ENCODE measurements around the gene IGFBP3. TPM values are rescaled to one million over a fixed set of nuclear protein-coding genes. Genes with fewer than 3 reads are reported as not detected.
A peak's percentile ranks its signal among the peaks of the same experiment; 100 is the strongest.
"Not testable (repeated sequence)": the region's sequence is repeated elsewhere in the genome, so short reads cannot be mapped to it uniquely, and the experiment has no call there.

The IGFBP3 gene
- 803 TPM for polyA plus RNA-seq (2013, experiment 1 of 2; ENCODE audit: insufficient read length)
- polyA plus RNA-seq (2013, experiment 2 of 2; ENCODE audit: insufficient read length), result 950 TPM

- peak; percentile 74 for DNase-seq
Measured at GRCh38 chr7:45920502-45921380, at the start of gene IGFBP3. Gene IGFBP3, minus strand, starts transcription at chr7:45921272. Its CDS starts 132 bp downstream, at chr7:45921140.

GRCh38 chr7:45970454-45970853 is 49.4 kb upstream of the IGFBP3 start:
- peak; percentile 34 for DNase-seq

- DNase-seq, result no peak
Measured at GRCh38 chr7:45969940-45970339, 48.9 kb upstream of the IGFBP3 start.

- DNase-seq, result no peak
Measured at GRCh38 chr7:45968856-45969541, 47.9 kb upstream of the IGFBP3 start.

- no peak for DNase-seq
Measured at GRCh38 chr7:45968312-45968711, 47.2 kb upstream of the IGFBP3 start.

DNA sequence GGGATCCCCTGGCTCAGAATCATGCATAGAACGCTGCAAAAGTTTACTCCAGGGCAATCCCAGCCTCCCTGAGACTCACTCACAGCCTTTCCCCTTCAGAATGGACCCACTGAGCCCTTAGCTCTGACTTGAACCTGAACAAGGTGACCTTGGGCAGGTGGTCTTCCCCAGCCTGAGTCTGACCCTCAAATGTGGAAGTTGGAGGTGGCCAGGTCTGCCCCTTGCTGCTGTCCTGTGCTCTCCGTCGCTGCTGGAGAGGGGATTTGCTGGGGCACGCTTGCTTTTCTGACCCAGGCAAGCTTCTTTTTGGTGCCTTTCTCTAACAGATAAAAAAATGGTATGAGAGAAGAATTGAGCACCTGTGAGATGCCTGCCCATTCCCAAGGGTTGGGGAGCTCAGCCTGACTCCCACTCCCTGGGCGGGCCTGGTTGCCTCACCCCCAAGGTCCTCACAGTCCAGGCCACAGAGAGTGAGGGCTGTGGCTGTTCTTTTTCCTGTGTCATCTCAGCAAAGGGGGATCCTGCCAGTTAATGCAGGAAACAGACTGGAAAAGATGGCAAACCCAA is 46.6 kb upstream of the IGFBP3 start:
- DNase-seq, result no peak

DNA sequence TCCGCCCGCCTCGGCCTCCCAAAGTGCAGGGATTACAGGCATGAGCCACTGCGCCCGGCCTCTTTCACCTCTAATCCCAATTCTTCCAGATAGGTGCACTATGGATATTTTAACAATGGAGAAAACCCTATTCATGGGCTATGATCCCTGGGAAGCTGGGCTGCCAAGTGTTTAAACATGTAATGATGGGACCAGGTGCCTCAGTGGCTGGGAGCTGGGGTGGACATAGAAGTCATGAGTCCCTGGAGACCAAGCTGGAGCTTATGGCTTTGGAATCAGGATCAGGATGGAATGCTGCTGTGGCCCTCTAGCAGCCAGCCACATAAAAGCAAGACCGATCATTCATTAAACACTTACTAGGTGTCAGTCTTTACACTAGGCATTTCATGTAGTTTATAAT is 41.8 kb upstream of the IGFBP3 start:
- DNase-seq, result no peak

DNA sequence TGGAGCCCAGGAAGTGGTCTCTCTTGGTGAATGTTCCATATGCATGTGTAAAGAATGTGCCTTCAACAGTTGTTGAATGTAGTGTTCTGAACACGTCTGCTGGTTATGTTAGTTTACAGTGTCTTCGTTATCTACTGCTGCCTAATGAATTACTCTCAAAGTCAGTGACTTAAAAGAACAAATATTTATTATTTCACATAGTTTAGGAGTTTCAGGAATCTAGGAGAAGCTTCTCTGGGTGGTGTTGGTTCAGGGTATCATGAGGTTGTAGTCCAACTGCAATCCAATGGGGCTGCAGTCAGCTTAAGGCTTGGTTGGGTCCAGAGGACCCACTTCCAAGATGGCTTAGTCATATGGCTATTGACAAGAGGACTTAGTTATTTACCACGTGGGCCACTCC is 36.6 kb upstream of the IGFBP3 start:
- DNase-seq, result no peak

GRCh38 chr7:45955286-45955685 is 34.2 kb upstream of the IGFBP3 start:
- DNase-seq, result peak; percentile 22

DNA sequence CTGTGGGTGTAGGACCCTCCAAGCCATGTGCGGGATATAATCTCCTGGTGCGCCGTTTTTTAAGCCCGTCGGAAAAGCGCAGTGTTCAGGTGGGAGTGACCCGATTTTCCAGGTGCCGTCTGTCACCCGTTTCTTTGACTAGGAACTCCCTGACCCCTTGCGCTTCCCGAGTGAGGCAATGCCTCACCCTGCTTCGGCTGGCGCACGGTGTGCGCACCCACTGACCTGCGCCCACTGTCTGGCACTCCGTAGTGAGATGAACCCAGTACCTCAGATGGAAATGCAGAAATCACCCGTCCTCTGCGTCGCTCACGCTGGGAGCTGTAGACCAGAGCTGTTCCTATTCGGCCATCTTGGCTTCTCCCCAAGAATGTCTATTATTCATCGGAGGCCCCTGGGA is 32.0 kb upstream of the IGFBP3 start:
- not testable (repeated sequence) for DNase-seq

DNA sequence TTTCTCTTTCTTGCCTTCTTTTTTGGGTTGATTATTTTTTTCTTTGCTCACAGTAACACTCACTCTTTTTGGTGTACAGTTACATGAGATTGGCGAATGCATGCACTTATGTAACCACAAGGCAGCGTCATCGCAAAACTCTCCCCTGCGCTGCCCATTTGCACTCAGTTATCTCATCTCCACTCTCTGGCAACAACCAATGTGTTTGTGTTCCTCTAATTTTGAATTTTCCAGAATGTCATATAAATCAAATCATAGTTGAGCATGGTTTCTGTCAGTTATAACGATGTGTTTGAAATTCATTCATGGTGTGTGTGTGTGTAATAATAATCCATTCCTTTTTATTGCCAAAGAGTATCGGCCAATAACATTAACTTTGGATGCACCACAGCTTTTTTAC is 23.0 kb upstream of the IGFBP3 start:
- no peak for DNase-seq

GRCh38 chr7:45940939-45941338 is 19.9 kb upstream of the IGFBP3 start:
- DNase-seq, result no peak

GRCh38 chr7:45940237-45940781 is 19.2 kb upstream of the IGFBP3 start:
- not testable (repeated sequence) for DNase-seq

DNA sequence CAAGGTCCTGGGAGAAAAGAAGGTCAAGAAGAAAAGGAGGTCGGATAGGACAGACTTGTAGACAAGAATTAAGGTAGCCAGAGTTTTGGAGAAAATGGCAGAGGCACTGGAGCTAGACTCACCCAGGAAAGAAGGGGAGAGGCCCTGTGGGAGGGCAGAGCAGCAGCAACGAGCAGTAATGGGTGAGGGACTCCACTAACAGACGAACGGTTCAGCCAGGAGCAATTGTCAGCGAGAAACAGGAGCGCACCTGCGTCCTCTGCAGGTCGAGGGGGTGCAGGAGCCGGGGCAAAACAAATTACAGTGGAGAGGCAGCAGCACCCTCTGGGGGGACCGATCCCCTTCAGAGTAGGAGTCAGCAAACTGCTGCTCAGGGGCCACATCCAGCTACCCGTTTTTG is 18.5 kb upstream of the IGFBP3 start:
- no peak for DNase-seq

DNA sequence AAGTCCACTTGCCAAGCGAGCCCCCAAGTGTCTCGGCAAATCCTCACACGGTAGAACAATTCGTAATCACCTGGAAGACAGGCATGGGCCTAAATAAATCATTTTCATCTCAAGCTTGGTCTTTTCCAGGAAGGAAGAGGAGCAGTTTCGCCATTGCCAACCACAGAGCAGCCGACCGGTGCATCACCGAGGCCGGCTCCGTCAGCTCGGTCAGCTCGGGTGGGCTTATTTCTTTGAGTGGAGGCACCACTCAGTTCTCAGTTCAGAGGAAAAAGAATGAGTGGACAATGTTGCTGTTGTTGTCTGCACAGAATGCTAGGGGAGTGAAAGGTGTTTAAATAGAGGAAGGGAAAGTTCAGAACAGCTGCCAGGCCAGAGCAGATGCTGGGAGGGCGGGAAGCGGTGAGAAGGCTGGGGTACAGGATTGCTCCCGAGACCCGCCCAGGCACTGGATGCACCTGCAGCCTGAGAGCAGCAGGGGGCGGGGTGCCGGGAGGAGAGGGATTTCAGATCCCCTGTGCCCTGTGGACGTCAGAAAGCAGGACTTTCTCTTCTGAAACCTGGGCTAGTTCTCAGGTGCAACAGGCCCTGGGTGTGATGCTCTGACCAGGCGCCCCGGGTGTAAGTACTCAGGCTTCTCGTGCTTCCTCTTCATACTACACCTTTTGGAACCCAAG is 17.7 kb upstream of the IGFBP3 start:
- no peak for DNase-seq

- DNase-seq, result no peak
Measured at GRCh38 chr7:45937862-45938261, 16.8 kb upstream of the IGFBP3 start.

DNA sequence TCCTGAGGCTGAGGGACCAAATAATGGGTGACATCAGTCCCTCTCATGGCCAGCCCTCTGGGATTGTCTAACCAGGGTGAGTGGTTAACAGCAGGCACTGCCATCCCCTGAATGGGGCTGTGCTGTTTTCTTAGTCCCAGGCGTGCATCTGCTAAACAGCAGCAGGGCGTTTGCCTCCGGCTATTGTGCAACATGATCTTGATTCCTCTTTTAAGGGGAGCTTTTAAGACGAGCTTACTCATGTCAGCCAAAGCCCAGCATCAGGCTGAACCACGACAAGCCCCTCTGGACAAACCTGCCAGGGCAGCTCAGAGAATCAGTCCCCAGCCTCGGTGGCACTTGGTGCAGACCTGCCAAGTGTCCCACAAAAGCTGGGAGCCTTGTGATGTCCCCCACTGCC is 16.2 kb upstream of the IGFBP3 start:
- DNase-seq, result no peak

DNA sequence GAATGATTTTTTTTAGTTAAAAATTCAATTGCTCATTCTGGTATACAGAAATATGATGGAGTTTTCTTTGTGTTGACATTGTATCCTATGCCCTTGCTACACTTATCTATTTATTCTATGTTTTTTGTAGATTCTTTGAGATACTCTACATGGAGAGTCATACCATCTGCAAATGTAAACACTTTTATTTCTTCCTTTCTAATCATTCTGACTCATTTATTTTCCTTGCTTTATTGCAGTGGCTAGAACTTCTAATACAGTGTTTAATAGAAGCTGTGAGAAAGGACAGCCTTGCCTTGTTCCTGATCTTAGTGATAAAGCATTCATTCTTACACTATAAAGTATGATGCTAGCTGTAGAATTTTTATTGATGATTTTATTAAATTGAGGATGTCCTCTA is 9.9 kb upstream of the IGFBP3 start:
- DNase-seq, result no peak

- no peak for DNase-seq
Measured at GRCh38 chr7:45927721-45928120, 6.6 kb upstream of the IGFBP3 start.

- DNase-seq, result peak; percentile 86
Measured at GRCh38 chr7:45924283-45924682, 3.2 kb upstream of the IGFBP3 start.

GRCh38 chr7:45923818-45924217 is 2.7 kb upstream of the IGFBP3 start:
- DNase-seq, result no peak

DNA sequence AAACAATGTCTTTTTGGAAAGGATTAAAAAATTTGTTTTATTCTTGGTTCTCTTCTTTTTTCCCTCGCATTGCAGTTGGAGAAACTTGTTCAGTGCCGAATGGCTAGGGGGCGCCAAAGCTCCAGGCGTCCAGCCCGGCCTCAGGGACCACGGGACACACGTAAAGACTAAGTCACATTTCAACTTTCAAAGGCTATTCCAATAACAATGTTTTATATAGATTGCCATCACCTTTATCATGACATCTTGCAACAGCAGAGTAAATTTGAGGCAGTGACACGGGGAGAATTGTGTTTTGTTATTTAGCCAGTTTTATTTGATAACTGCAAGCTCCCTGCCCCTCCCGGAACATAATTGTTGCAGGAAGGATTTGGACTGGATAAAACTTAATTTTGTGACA is 2.2 kb upstream of the IGFBP3 start:
- peak; percentile 75 for DNase-seq

DNA sequence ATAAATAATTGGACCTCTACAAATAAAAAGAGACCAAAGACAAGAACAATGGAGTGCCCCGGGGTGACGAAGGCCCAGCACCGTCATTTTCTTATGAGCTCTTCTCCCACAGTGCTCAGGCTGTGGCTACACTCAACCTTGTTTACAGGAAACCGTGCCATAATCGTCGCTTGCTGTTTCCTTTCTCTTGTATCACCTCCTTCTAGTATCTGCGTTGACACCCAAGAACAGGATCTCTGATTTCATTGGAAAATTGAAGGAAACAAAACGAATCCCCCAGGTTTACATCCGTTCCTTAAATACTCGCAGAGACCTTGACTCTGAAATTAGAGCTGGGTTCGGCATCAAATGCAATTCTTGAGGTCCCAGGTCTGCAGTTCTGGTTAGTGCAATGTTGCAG is 1.7 kb upstream of the IGFBP3 start:
- DNase-seq, result no peak

Measured in fibroblast of skin of back (primary cell).